ENCODE data around the gene VPS39.

VPS39 gene

DNA sequence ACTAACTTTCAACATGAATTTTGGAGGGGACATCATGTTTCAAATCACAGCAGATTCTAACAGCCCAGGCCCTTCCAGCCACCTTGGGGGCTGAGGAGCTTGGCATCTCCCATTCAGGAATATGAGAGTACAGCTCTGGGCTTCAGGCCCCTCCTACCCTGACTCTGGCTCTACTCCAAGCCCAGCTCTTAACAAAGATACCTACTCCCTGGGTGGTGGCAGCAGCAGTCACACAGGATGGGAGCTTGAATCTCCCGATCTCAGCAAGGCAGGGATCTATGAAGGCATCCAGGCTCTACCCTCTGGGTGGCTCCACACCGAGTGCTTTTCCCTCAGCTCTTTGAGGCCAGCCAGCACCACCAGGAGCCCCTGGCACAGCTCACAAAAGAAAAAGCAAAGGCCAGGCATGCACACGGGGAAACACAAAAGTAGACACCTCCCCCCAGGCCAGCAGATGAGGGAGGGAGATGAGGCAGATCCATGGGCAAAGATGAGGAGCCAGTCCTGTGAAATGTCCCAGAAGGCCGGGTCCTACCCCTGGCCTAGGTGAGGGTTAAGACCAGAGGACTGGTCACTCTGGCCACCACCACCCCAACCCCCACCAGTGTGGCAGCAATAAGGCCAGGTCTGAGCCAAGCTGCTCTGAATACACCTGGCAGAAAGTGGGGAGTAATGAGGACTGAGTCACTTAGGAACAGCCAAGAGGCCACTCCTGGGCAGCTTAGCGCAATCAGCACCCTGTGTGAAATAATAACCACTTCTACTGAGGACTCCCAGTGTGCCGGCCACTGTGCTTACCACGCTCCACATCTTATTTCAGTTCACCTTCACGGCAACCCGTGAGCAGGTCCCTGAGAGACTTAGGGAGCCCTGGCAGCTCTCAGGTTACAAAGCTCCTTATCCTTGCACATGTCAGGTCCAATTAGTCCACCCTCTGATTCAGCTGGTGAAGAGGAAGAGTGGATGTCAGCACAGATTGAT, 76.0 kb downstream of the VPS39 start:
- DNase-seq (ENCODE audit: low read depth): no peak

DNA sequence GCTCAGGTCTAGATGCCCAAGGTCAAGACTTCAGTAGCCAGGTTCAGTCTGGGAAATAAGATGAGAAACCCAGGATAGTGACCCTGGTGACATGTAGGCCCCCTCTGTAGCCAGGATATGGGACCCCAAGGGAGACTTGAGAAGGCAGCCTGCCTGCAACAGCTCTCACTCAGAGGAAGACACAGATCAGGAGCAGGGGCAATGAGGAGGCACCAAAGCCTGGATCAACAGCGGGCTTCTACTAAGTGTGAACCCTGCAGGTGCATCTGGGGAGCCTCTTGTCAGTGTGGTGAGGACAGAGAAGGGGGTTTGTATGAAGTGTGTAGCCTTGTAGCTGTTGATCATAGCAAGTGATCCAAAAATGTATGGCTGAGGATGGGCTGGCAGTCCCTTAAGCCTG, 77.1 kb downstream of the VPS39 start:
- no peak for DNase-seq (ENCODE audit: low read depth)

DNA sequence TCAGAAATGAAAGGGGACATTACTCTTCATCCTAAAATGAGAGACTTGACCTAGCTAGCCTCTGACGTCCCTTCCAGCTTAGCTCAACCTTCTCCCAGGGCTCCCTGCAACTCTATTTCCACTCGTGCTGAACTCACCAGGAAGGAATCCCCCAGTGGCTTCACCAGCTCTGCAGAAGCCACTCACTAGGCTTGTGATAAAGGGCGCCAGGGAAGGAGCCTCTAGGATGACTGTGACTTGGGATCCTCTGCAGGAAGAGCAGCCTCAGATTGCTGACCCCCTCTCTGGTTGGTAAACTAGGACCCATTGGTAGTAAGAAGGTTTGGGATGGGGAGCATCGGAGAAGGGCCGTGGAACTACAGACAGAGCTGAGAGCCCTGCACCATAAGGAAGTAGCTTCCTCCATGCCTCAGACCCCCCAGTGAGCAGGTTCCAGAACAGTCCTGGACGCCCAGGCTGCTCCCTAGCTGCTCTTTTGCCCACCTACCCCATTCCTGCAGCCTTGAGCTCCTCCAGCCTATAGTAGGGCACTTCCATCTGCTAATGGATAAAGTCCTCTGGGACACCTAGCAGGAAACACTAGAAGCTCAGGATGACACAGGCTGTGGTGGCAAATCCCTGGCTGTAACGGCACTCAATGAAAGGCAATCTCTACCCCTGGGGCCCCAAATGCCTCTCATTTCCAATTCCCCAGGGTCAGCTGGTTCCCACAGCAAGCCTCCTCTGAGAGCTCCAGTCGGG, 77.7 kb downstream of the VPS39 start:
- DNase-seq (ENCODE audit: low read depth): no peak

DNA sequence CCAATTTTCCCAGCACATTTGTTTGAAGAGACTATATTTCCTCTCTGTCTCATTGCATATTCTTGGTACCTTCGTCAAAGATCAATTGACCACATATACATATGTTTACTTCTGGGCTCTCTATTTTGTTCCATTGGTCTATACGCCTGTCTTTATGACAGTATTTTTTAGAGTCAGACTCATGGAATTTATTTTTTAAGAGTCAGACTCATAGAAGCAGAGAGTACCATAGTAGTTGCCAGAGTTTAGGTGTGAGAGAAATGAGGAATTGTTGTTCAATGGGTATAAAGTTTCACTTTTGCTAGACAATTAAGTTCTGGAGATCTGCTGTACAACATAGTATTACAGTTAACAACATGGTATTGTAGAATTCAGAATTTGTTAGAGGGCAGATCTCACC, 78.7 kb downstream of the VPS39 start:
- DNase-seq (ENCODE audit: low read depth): no peak

DNA sequence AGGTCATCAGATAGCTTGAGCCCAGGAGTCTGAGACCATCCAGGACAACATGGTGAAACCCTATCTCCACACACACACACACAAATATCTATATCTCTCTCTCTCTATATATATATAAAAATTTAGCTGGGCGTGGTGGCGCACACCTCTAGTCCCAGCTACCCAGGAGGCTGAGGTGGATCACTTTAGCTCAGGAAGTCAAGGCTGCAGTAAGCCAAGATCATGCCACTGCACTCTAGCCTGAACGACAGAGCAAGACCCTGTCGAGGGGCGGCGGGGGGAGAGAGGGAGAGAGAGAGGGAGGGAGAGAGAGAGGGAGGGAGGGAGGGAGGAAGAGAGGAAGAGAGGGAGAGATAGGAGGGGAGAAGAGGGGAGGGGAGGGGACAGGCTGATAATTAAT, 79.6 kb downstream of the VPS39 start:
- no peak for DNase-seq (ENCODE audit: low read depth)

DNA sequence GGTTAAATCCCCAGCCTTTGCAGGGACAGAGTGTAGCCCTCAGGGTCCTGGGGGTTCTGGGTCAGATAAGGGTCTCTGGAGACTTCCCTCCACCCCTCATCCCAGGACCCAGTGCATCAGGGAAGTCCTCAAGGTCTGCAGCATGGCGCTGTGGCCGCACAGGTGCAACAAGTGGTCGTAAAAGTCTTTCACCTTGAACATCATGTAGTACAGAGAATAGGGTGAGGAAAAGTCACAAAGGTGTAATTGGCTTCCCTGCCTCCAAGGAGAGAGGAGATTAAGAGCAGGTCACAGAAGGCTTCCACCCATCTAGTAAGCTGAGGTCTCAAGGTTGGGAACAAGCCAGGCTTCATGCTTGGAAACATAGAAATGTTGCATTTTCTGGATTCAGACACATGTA, 84.6 kb downstream of the VPS39 start:
- DNase-seq (ENCODE audit: low read depth): no peak

DNA sequence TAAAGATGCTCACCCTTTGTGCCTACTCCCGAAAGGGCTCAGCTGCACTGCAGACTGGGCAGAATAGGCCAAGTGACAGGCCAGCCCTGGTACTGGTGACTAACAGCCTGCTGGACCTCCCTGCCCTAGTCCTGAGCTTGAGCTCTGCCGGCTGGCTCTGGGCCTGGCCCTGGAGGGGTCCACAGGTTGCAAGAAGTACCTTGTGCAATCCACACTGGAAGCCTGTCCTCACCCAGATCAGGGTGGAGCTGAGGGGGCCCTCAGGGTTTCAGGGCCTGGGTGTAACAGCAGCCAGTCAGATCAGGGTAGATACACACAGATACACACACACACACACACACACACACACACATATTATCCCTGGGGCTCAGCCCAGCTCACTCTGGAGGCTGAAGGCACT, 86.4 kb downstream of the VPS39 start:
- DNase-seq (ENCODE audit: low read depth): no peak

DNA sequence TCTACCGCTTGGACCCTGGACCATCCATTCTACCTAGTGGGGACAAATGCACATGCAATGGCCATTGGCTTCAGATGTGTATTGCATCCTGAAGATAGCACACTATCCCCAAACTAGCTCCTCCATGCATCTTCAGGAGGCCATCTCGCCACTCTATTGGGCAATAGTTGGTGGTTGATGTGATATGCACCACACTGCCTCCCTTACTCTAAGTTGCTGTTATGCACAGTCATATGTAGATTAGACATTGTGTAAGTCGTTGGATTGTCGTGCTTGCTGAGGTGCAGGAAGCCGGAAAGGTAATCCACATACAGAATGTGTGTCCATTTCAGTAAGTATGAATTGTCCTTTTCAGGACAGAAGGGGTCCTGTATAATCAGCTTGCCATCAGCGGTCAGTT, 87.1 kb downstream of the VPS39 start:
- no peak for DNase-seq (ENCODE audit: low read depth)

DNA sequence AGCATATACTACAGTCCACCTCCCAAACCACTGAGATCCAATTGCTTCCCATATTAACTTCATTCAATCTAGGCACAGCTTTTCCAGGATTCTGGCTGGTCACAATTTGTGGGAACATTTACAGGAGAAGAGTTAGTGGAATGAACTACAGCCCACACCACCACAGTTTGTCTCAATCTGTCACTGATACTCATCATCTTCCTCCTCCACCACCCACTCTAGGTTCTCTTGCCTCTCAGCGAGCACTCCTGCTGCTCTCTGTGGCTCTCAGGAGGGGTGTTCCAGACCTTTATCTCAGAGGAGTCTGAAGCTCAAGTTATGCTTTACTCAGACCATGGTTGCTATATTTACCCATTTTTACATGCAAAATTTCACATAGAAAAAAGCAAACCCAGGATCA, 87.8 kb downstream of the VPS39 start:
- no peak for DNase-seq (ENCODE audit: low read depth)

DNA sequence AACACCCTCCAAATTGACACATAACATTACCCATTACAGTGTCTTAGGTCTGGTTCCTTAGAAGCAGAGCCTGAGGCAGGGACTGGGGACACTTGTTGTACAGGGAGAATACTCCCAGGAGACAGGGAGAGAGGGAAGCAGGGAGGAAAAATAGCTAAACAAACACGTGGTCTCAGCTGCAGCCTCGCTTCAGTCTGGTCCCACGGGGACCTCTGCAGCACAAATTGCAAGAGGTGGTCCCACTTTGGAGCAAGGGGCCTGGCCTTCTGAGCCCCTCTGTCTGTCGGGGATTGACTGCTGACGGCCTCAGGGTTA, 88.7 kb downstream of the VPS39 start:
- DNase-seq (ENCODE audit: low read depth): no peak

DNA sequence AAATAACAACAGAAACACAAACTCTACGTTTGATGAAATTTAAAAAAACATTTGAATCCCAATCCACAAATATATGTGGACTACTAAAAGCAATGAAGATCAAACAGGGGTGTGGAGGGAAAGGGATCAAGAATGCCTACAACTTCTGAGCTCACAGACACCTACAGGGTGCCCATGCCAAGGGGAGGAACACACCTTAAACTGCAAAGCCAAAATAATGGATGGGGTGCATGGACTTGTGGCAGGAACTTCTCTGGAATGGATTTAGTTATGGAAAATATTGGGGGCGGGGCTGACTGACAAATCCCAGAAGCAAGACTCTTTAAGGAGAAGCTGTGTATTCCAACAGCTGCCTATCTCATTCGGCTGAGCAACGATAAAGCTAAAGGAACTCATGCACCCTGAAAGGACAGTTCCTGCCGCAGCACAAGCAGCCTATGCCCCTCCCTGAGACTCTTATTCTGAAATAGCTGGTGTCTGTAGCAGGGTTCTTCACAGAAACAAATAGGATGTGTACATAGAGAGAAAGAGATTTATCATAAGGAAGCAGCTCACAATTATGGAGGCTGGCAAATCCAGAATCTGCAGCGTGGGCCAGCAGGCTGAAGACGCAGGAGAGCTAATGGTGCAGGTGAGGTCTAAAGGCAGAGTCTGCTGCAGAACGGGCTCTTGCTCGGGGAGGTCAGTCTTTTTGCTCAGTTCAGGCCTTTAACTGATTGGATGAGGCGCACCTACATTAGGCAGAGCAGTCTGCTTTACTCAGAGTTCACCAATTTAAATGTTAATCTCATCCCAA, 89.3 kb downstream of the VPS39 start:
- DNase-seq (ENCODE audit: low read depth): no peak

DNA sequence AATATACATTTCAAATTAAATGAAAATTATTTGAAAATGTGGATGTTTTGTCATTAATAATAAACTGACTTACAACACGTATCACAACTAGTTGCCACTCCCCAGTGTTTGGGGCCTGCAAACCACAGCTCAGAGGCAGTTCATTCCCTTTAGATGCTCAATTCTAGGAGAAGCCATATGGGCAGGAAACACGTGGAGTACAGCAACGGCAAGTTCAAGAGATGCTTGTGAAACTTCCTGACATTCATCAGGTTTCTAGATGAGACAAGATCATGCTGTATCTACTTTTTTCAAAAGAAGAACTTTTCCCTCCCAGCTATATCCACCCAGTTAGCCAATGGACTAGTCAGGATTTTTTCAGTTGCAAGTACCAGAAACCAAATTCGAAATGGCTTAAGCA, 96.2 kb downstream of the VPS39 start:
- DNase-seq (ENCODE audit: low read depth): no peak

DNA sequence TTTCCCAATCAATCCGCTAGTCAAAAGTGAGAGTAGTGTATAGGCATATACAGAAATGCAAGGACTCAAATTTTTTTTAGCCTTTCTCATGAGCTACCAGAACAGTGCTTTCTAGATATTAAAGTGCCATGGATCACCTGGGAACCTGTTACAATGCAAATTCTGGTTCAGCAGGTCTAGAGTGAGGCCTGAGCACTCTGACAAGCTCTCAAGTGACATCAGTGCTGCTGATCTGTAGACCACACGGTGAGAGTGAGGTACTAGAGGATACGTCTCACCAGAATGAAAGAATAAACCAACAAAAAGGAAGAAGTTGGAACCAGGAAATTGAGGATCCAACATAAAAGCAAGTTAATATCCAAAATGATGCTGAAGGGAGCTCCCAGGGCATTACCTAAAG, 97.7 kb downstream of the VPS39 start:
- DNase-seq (ENCODE audit: low read depth): no peak

DNA sequence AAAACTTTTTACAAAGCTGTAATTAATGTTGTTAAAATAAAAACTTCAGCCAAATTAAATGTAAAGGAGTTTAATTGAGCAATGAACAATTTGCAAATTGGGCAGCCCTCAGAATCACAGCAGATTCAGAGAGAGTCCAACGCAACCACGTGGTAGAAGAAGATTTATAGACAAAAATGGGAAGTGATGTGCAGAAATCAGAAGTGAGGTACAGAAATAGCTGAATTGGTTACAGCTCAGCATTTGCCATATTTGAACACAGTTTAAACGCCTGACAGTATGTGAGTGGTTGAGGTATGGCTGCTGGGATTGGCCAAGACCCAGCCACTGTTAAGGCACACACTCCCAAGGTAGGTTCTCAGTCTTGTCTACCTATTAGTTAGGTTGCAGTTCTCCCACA, 99.3 kb downstream of the VPS39 start:
- no peak for DNase-seq (ENCODE audit: low read depth)
